NCI-H128 (cell line): ENCODE data around the gene RAB44.
A peak's percentile ranks its signal among the peaks of the same experiment; 100 is the strongest.

Experiments used
- DNase-seq: peaks from one replicate; lab custom pipeline; 2025; ENCODE audit not compliant: unreplicated experiment; lab: John Stamatoyannopoulos, UW

The RAB44 gene

GRCh38 chr6:36668591-36668990 is 29.0 kb upstream of the RAB44 start:
- DNase-seq: no peak

GRCh38 chr6:36669002-36669401 is 28.6 kb upstream of the RAB44 start:
- DNase-seq: no peak

GRCh38 chr6:36670271-36670670 is 27.4 kb upstream of the RAB44 start:
- no peak for DNase-seq

- no peak for DNase-seq
Observed at GRCh38 chr6:36671687-36672375, 25.8 kb upstream of the RAB44 start.

GRCh38 chr6:36673882-36674281 is 23.7 kb upstream of the RAB44 start:
- no peak for DNase-seq

GRCh38 chr6:36674942-36675341 is 22.7 kb upstream of the RAB44 start:
- DNase-seq: no peak

GRCh38 chr6:36676141-36677058 is 21.2 kb upstream of the RAB44 start:
- no peak for DNase-seq

- no peak for DNase-seq
Observed at GRCh38 chr6:36677059-36677749, 20.4 kb upstream of the RAB44 start.

GRCh38 chr6:36677753-36678487 is 19.7 kb upstream of the RAB44 start:
- DNase-seq: no peak

- peak; percentile 78 for DNase-seq
Observed at GRCh38 chr6:36678488-36679042, 19.1 kb upstream of the RAB44 start, which contains the start of gene CDKN1A. Gene CDKN1A (plus strand): TSS chr6:36678714. CDS start chr6:36684102, 5,388 bp downstream.

GRCh38 chr6:36679043-36679833 is 18.4 kb upstream of the RAB44 start:
- no peak for DNase-seq

- DNase-seq: peak; percentile 86
Observed at GRCh38 chr6:36682328-36683144, 15.1 kb upstream of the RAB44 start.

- no peak for DNase-seq
Observed at GRCh38 chr6:36683145-36683655, 14.4 kb upstream of the RAB44 start.

GRCh38 chr6:36683656-36684446 is 13.8 kb upstream of the RAB44 start:
- no peak for DNase-seq

GRCh38 chr6:36684447-36684812 is 13.2 kb upstream of the RAB44 start:
- DNase-seq: no peak

GRCh38 chr6:36685166-36685924 is 12.3 kb upstream of the RAB44 start:
- no peak for DNase-seq
